ENCODE measurements around the gene TMEM167A.

GRCh38 chr5:83049370-83049885, 27.8 kb downstream of the TMEM167A start:
- TF ChIP-seq EZH2phosphoT487 (IDR thresholded peaks at IDR 0.05; ENCODE audit: low read length) (no peak), CTCF (IDR thresholded peaks at IDR 0.05; ENCODE audit: low read length) (no peak)

Measured in MM.1S (cell line).